K562 (cell line): ENCODE data around the gene FNBP1. TPM values are rescaled to one million over a fixed set of nuclear protein-coding genes. Genes with fewer than 3 reads are reported as not detected.
A peak's percentile ranks its signal among the peaks of the same experiment; 100 is the strongest.

Source experiments
- CBX3 ChIP-seq, 2 experiments: IDR thresholded peaks; 1 replicate in 1 of 2; 2 replicates in 1 of 2; pipeline ENCODE4 v1.6.1; 2012; ENCODE audit warnings: inconsistent platforms in 2 of 2, low read length in 2 of 2, borderline replicate concordance in 1 of 2, control low read depth in 1 of 2
- CBX8 ChIP-seq: fragments of 200-600 bp; sonication (generic); IDR thresholded peaks from 2 replicates; pipeline ENCODE4 v1.6.1; 2012; ENCODE audit warnings: borderline replicate concordance, mixed run types, low read depth, mild to moderate bottlenecking, moderate library complexity, mixed read lengths, low read length, control low read depth, inconsistent platforms; ENCODE audit not compliant: poor library complexity, severe bottlenecking; ENCODE audit errors: extremely low read depth
- EHMT2 ChIP-seq: fragments of 450-650 bp; IDR thresholded peaks from 2 replicates; pipeline ENCODE4 v1.6.1; 2018; ENCODE audit warnings: antibody characterized with exemption
- GABPA ChIP-seq: fragments of 200-800 bp; sonication (Bioruptor generic); conservative IDR thresholded peaks from 2 replicates; pipeline ENCODE4 v1.6.1; 2016; ENCODE audit warnings: low read depth, missing genetic modification characterization, missing compliant biosample characterization
- HDAC1 ChIP-seq, 2 experiments: fragments of 450-650 bp; IDR thresholded peaks; 2 replicates each; pipeline ENCODE4 v1.6.1; 2016 to 2017; ENCODE audit warnings: inconsistent platforms in 1 of 2, mild to moderate bottlenecking in 1 of 2, moderate library complexity in 1 of 2
- JUND ChIP-seq, 2 experiments: IDR thresholded peaks; 2 replicates in 1 of 2; 3 replicates in 1 of 2; pipeline ENCODE4 v1.6.1; 2011; ENCODE audit warnings: borderline replicate concordance in 2 of 2, low read depth in 2 of 2, low read length in 2 of 2, improper control_type of control experiment in 1 of 2, missing biosample characterization in 1 of 2, missing genetic modification characterization in 1 of 2, missing genetic modification reagents in 1 of 2
- PCBP2 ChIP-seq: fragments of 200-400 bp; formaldehyde crosslinking; IDR thresholded peaks from 2 replicates; pipeline ENCODE4 v1.6.1; 2018; ENCODE audit warnings: low read length, low read depth, mild to moderate bottlenecking, moderate library complexity; ENCODE audit not compliant: poor library complexity, severe bottlenecking
- PHF21A ChIP-seq: fragments of 450-650 bp; IDR thresholded peaks from 2 replicates; pipeline ENCODE4 v1.6.1; 2017; ENCODE audit warnings: low read depth, borderline replicate concordance
- POLR2H ChIP-seq: IDR thresholded peaks from 2 replicates; pipeline ENCODE4 v1.6.1; 2016; ENCODE audit warnings: missing genetic modification characterization, low read depth, mild to moderate bottlenecking, control low read depth, missing compliant biosample characterization, moderate library complexity
- POLR3A ChIP-seq: IDR thresholded peaks from 2 replicates; pipeline ENCODE4 v1.6.1; 2011; ENCODE audit warnings: borderline replicate concordance, mild to moderate bottlenecking, moderate library complexity; ENCODE audit not compliant: insufficient read length, insufficient read depth; ENCODE audit errors: extremely low read depth
- PPARD ChIP-seq: fragments of 250-450 bp; sonication (Bioruptor Pico); IDR thresholded peaks from 2 replicates; pipeline ENCODE4 v1.8.0; 2022; ENCODE audit warnings: inconsistent platforms, mild to moderate bottlenecking, moderate library complexity
- PYGO2 ChIP-seq: fragments of 450-650 bp; IDR thresholded peaks from 2 replicates; pipeline ENCODE4 v1.6.1; 2016; ENCODE audit warnings: mild to moderate bottlenecking, missing genetic modification characterization, moderate library complexity, missing compliant biosample characterization
- XRCC4 ChIP-seq: IDR thresholded peaks from one replicate; pipeline ENCODE4 v1.6.1; 2011; ENCODE audit not compliant: insufficient read depth, insufficient read length; ENCODE audit errors: extremely low read depth
- ZFX ChIP-seq: sonication (generic); formaldehyde crosslinking; IDR thresholded peaks from 2 replicates; pipeline ENCODE4 v1.8.0; 2022; ENCODE audit warnings: mild to moderate bottlenecking, missing genetic modification reagents, moderate library complexity
- ZNF282 ChIP-seq: sonication (generic); formaldehyde crosslinking; IDR thresholded peaks from 2 replicates; pipeline ENCODE4 v1.8.1; 2023; ENCODE audit warnings: missing genetic modification reagents
- ZNF444 ChIP-seq: fragments of 250-450 bp; sonication (Bioruptor Pico); IDR thresholded peaks from 2 replicates; pipeline ENCODE4 v1.4.0; 2020; ENCODE audit warnings: mild to moderate bottlenecking, moderate library complexity
- ZNF785 ChIP-seq: fragments of 250-450 bp; sonication (Bioruptor Pico); IDR thresholded peaks from 2 replicates; pipeline ENCODE4 v1.4.0; 2020; ENCODE audit warnings: mild to moderate bottlenecking
- polyA plus RNA-seq, 8 experiments: library from polyadenylated mRNA; depleted of rRNA in 4 of 8; stranded (reverse) in 5 of 8; unstranded in 3 of 8; fragments of >200 nt; fragmentation: Nextera tagmentation in 2 of 8; fragmentation: Illumina TruSeq in 1 of 8; extraction: Ambion mirVana in 2 of 8; extraction: Trizol in 1 of 8; gene quantifications; 2 replicates each; pipeline versions ENCODE4 v1.2.1 to v1.2.3, GENCODE V29; 2011 to 2014; ENCODE audit warnings: inconsistent platforms in 1 of 8, missing spikeins in 1 of 8
- total RNA-seq, 7 experiments: library from RNA; depleted of rRNA in 6 of 7; stranded (reverse); fragments of >200 nt in 6 of 7; fragmentation: Illumina TruSeq in 2 of 7; extraction: Trizol in 2 of 7; gene quantifications; 2 replicates each; pipeline versions ENCODE4 v1.2.1 to v1.2.3, GENCODE V29; 2011 to 2021; ENCODE audit warnings: low replicate concordance in 1 of 7
- TF ChIP-seq, protein P1 (sequence below): fragments of 450-650 bp; IDR thresholded peaks from 2 replicates; pipeline ENCODE4 v1.6.1; 2014; ENCODE audit warnings: low read depth, mild to moderate bottlenecking, moderate library complexity, borderline replicate concordance
- TF ChIP-seq, protein P2 (sequence below): fragments of 250-450 bp; sonication (Bioruptor Pico); IDR thresholded peaks from 2 replicates; pipeline ENCODE4 v1.5.0; 2020; ENCODE audit warnings: mild to moderate bottlenecking
- TF ChIP-seq, protein P3 (sequence below): sonication (generic); formaldehyde crosslinking; IDR thresholded peaks from 2 replicates; pipeline ENCODE4 v1.8.1; 2023; ENCODE audit warnings: mild to moderate bottlenecking, missing genetic modification reagents

Gene FNBP1
- total and polyA plus RNA-seq, 9 of the 15 experiments (the other 6 are each of a cell fraction or from before 2014, with no cell fraction given) = 1.8 to 14.9 (median 7.6) TPM

DNA sequence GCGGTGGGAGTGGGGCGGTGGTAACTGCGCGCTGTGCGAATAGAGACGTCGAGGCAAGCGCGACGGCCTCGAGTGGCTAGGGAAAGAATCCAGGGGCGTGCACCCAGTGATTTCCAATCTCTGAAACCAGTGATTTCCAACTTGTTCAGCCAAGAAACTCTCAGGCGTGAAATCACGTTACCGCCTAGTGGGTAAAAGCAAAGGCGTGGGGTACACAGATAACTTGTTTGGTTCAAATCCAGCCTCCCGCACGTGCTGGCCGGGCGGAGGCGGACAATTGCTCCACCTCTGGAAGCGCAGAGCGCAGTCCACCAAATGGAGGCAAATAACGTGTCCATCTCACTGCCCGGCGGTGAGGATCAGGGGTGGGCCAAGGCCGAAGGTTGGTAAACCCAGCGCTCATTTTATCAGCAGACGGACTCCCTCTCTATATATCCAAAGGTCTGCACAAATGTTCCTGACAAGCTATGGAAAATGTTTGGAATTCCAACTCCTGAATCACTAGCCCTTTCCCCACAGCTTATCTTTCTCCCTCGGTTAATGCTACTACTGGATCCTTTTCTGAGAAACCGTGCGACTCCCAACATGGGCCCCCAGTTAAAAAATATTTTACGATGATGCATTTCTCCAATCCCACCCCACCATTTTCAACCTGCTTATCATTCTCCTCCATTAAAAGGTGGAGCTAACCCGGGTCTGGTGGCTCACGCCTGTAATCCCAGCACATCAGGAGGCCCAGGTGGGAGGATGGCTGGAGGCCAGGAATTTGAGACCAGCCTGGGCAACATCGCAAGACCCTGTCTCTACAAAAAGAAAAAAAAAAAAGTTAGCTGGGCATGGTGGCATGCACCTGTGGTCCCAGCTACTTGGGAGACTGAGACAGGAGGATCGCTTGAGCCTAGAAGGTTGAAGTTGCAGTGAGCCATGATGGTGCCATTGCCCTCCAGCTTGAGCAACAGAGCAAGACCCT, 950 bp upstream of the FNBP1 start (continued):
- TF ChIP-seq PYGO2 (no peak), CBX8 (no peak), PPARD (no peak), POLR2H (no peak), ZFX (CRISPR knock-in tag) (no peak), EHMT2 (no peak), ZNF444 (no peak), JUND (IDR thresholded peaks at IDR 0.05; ENCODE audit: borderline replicate concordance, low read depth, low read length) (no peak), JUND (tag; IDR thresholded peaks at IDR 0.05; ENCODE audit: borderline replicate concordance, low read depth, low read length) (no peak), PHF21A (0 out of 2 replicates have a peak, but pooled peaks have one; percentile 29), GABPA (tag) (no peak; the same call in 1 of the 2 replicates), PCBP2 (no peak), POLR3A (no peak), CBX3 (IDR thresholded peaks at IDR 0.05; ENCODE audit: borderline replicate concordance in 1 of 2, low read length in 2 of 2) (0 out of 3 replicates have a peak, but pooled peaks of 1 of the 2 experiments have one; percentile 35), ZNF785 (CRISPR knock-in tag) (no peak), ZNF282 (CRISPR knock-in tag) (0 out of 2 replicates have a peak, but pooled peaks have one; percentile 47), HDAC1 (IDR thresholded peaks at IDR 0.05) (peak in 1 of 2 experiments; percentile 99; a peak in 2 of 4 replicates), XRCC4 (no peak)
- TF ChIP-seq, protein P1, sequence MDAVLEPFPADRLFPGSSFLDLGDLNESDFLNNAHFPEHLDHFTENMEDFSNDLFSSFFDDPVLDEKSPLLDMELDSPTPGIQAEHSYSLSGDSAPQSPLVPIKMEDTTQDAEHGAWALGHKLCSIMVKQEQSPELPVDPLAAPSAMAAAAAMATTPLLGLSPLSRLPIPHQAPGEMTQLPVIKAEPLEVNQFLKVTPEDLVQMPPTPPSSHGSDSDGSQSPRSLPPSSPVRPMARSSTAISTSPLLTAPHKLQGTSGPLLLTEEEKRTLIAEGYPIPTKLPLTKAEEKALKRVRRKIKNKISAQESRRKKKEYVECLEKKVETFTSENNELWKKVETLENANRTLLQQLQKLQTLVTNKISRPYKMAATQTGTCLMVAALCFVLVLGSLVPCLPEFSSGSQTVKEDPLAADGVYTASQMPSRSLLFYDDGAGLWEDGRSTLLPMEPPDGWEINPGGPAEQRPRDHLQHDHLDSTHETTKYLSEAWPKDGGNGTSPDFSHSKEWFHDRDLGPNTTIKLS = 0 out of 2 replicates have a peak, but pooled peaks have one; percentile 36
- TF ChIP-seq, protein P2, sequence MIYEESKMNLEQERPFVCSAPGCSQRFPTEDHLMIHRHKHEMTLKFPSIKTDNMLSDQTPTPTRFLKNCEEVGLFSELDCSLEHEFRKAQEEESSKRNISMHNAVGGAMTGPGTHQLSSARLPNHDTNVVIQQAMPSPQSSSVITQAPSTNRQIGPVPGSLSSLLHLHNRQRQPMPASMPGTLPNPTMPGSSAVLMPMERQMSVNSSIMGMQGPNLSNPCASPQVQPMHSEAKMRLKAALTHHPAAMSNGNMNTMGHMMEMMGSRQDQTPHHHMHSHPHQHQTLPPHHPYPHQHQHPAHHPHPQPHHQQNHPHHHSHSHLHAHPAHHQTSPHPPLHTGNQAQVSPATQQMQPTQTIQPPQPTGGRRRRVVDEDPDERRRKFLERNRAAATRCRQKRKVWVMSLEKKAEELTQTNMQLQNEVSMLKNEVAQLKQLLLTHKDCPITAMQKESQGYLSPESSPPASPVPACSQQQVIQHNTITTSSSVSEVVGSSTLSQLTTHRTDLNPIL = no peak
- TF ChIP-seq, protein P3, sequence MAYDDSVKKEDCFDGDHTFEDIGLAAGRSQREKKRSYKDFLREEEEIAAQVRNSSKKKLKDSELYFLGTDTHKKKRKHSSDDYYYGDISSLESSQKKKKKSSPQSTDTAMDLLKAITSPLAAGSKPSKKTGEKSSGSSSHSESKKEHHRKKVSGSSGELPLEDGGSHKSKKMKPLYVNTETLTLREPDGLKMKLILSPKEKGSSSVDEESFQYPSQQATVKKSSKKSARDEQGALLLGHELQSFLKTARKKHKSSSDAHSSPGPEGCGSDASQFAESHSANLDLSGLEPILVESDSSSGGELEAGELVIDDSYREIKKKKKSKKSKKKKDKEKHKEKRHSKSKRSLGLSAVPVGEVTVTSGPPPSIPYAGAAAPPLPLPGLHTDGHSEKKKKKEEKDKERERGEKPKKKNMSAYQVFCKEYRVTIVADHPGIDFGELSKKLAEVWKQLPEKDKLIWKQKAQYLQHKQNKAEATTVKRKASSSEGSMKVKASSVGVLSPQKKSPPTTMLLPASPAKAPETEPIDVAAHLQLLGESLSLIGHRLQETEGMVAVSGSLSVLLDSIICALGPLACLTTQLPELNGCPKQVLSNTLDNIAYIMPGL (CRISPR knock-in tag) = no peak
